Measurements from ENCODE around the gene TMA7B.

DNA sequence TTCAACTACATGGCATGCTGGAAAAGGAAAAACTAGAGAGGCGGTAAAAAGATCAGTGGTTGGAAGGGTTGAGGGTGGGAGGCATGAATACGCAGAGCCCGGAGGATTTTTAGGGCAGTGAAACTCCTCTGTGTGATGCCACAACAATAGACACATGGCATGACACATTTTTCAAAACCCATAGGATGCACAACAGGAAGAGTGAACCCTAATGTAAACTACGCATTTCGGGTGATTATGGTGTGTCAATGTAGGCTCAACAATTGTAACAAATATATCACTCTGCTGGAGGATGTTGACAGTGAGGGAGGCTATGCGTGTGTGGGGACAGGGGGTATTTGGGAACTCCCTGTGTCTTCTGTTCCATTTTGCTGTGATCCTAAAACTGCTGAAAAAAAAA, 18.9 kb downstream of the TMA7B start:
- TF ChIP-seq CTCF (IDR thresholded peaks at IDR 0.05) = no peak
- no peak for TF ChIP-seq POLR2A (IDR thresholded peaks at IDR 0.05)

Data from esophagus squamous epithelium (tissue), 4 donors.